H1 (cell line): ENCODE measurements around the gene NMT2. TPM values are rescaled to one million over a fixed set of nuclear protein-coding genes. Genes with fewer than 3 reads are reported as not detected.

Experiments used
- RXRA ChIP-seq: IDR thresholded peaks from 2 replicates; pipeline ENCODE4 v1.6.1; 2011; ENCODE audit warnings: low read depth, mild to moderate bottlenecking, low read length, moderate library complexity; ENCODE audit not compliant: insufficient read depth
- SP4 ChIP-seq: IDR thresholded peaks from 2 replicates; pipeline ENCODE4 v1.6.1; 2012; ENCODE audit warnings: low read length, inconsistent platforms
- TEAD4 ChIP-seq: IDR thresholded peaks from 2 replicates; pipeline ENCODE4 v1.6.1; 2012; ENCODE audit warnings: low read depth, low read length, inconsistent platforms, mixed read lengths
- USF2 ChIP-seq: IDR thresholded peaks from 2 replicates; pipeline ENCODE4 v1.6.1; 2011; ENCODE audit warnings: low read length, improper control_type of control experiment
- polyA plus RNA-seq, 7 experiments: library from polyadenylated mRNA; depleted of rRNA in 3 of 7; stranded (reverse) in 5 of 7; unstranded in 2 of 7; fragments of >200 nt in 5 of 7; fragments of 200-250 nt in 2 of 7; gene quantifications; 1 replicate in 5 of 7; 2 replicates in 1 of 7; 4 replicates in 1 of 7; pipeline versions ENCODE4 v1.2.1 to v1.2.3, GENCODE V29; 2011 to 2013; ENCODE audit warnings: missing spikeins in 2 of 7, mixed read lengths in 2 of 7
- total RNA-seq: library from RNA; stranded (reverse); fragmentation: NEBNext Ultra II Directional; extraction: Animal tissue kit (Norgen Biotek cat#: 25700); gene quantifications from 2 replicates; pipeline ENCODE4 v1.2.1, GENCODE V29; 2021

NMT2 gene
- total and polyA plus RNA-seq, 2 of the 8 experiments (the other 6 are each of a cell fraction or from before 2014, with no cell fraction given), result 4.4 to 15.4 TPM

- no peak for TF ChIP-seq RXRA
- TF ChIP-seq USF2, result no peak
- TF ChIP-seq TEAD4, result no peak
- TF ChIP-seq SP4, result no peak
Observed at GRCh38 chr10:15099886-15100285, 68.6 kb downstream of the NMT2 start (continued).
